A549 (cell line): Measurements from ENCODE around the gene SOX2. TPM values are rescaled to one million over a fixed set of nuclear protein-coding genes. Genes with fewer than 3 reads are reported as not detected.

Source experiments
- ATAC-seq, 2 experiments: fragments of 200-7000 bp in 1 of 2; fragments of >200 bp in 1 of 2; cut with Nextera tagmentation in 1 of 2; cut with Tn5 transposase in 1 of 2; 3 replicates each; pipeline versions ENCODE4 v1.8.0 to v1.9.1; 2018 to 2020; ENCODE audit warnings: mild to moderate bottlenecking in 1 of 2, moderate library complexity in 1 of 2
- CTCF ChIA-PET: fragments of 300-600 bp; sonication (Branson Sonifier 250); formaldehyde crosslinking; extraction: SDS; loops from one replicate; lab custom pipeline; 2021; ENCODE audit warnings: antibody characterized with exemption, inconsistent platforms; lab: Yijun Ruan, JAX
- POLR2A ChIA-PET: fragments of 350-600 bp; formaldehyde crosslinking; extraction: SDS; loops from one replicate; lab custom pipeline; 2021; ENCODE audit warnings: antibody characterized with exemption, inconsistent platforms; lab: Yijun Ruan, JAX
- DNase-seq, 2 experiments: peaks; one replicate each; pipeline versions ENCODE4 v3.0.0 to v3.0.0-alpha.2; 2011 to 2016; ENCODE audit warnings: low read depth in 1 of 2, low spot score in 1 of 2
- FAIRE-seq: peaks from 2 replicates; lab custom pipeline; 2011; peaks lifted over from hg19 to GRCh38; lab: Jason Lieb, UNC
- H3K27ac ChIP-seq, 2 experiments: fragments of >200 bp; sonication (Bioruptor Twin); formaldehyde crosslinking; 3 replicates each; pipeline ENCODE4 v1.5.1; 2016 to 2017
- H3K4me1 ChIP-seq: fragments of >200 bp; sonication (Bioruptor Twin); formaldehyde crosslinking; 3 replicates; pipeline ENCODE4 v1.6.1; 2016
- H3K4me2 ChIP-seq: fragments of >200 bp; sonication (Bioruptor Twin); formaldehyde crosslinking; 3 replicates; pipeline ENCODE4 v1.6.1; 2016
- H3K4me3 ChIP-seq: fragments of >200 bp; sonication (Bioruptor Twin); formaldehyde crosslinking; 3 replicates; pipeline ENCODE4 v1.5.1; 2016
- H3K9me3 ChIP-seq: fragments of >200 bp; sonication (Bioruptor Twin); formaldehyde crosslinking; 3 replicates; pipeline ENCODE4 v1.6.1; 2016
- ATOH8 ChIP-seq: fragments of 250-450 bp; sonication (Bioruptor Pico); IDR thresholded peaks from 2 replicates; pipeline ENCODE4 v1.5.0; 2020; ENCODE audit warnings: low read depth, mild to moderate bottlenecking, moderate library complexity
- BHLHE40 ChIP-seq: IDR thresholded peaks from 2 replicates; pipeline ENCODE4 v1.6.1; 2012; ENCODE audit warnings: low read depth, low read length, inconsistent platforms
- EHF ChIP-seq: fragments of 250-450 bp; sonication (Bioruptor Pico); IDR thresholded peaks from 2 replicates; pipeline ENCODE4 v1.5.0; 2020; ENCODE audit warnings: mild to moderate bottlenecking
- EP300 ChIP-seq, 2 experiments: fragments of >200 bp; sonication (Bioruptor Twin); formaldehyde crosslinking; IDR thresholded peaks; 2 replicates in 1 of 2; 3 replicates in 1 of 2; pipeline ENCODE4 v1.6.1; 2016 to 2017
- ESRRA ChIP-seq: fragments of 150-350 bp; IDR thresholded peaks from 2 replicates; pipeline ENCODE4 v1.6.1; 2014; ENCODE audit warnings: mild to moderate bottlenecking, low read length, borderline replicate concordance
- FOSB ChIP-seq: fragments of 250-450 bp; sonication (Bioruptor Pico); IDR thresholded peaks from 2 replicates; pipeline ENCODE4 v1.5.0; 2020; ENCODE audit warnings: mild to moderate bottlenecking, moderate library complexity
- FOXS1 ChIP-seq: fragments of 250-450 bp; sonication (Bioruptor Pico); IDR thresholded peaks from 2 replicates; pipeline ENCODE4 v1.5.0; 2020; ENCODE audit warnings: mild to moderate bottlenecking, moderate library complexity
- HES2 ChIP-seq: fragments of >200 bp; sonication (Bioruptor Twin); formaldehyde crosslinking; IDR thresholded peaks from 2 replicates; pipeline ENCODE4 v1.6.1; 2016
- HEYL ChIP-seq: fragments of 250-450 bp; sonication (Bioruptor Pico); IDR thresholded peaks from 2 replicates; pipeline ENCODE4 v1.8.0; 2021; ENCODE audit warnings: mild to moderate bottlenecking, moderate library complexity
- HOXA7 ChIP-seq: fragments of 250-450 bp; sonication (Bioruptor Pico); IDR thresholded peaks from 2 replicates; pipeline ENCODE4 v1.5.0; 2020; ENCODE audit warnings: mild to moderate bottlenecking, moderate library complexity
- JUNB ChIP-seq: fragments of >200 bp; sonication (Bioruptor Twin); formaldehyde crosslinking; IDR thresholded peaks from 2 replicates; pipeline ENCODE4 v1.6.1; 2016
- MAX ChIP-seq: IDR thresholded peaks from 2 replicates; pipeline ENCODE4 v1.6.1; 2012
- MYC ChIP-seq: IDR thresholded peaks from 2 replicates; pipeline ENCODE4 v1.6.1; 2012; ENCODE audit warnings: mild to moderate bottlenecking, inconsistent platforms, low read length, improper control_type of control experiment, borderline replicate concordance
- NR3C1 ChIP-seq: fragments of >200 bp; sonication (Bioruptor Twin); formaldehyde crosslinking; IDR thresholded peaks from 3 replicates; pipeline ENCODE4 v1.6.1; 2017
- PBX3 ChIP-seq: IDR thresholded peaks from 2 replicates; pipeline ENCODE4 v1.6.1; 2012
- PHF8 ChIP-seq: fragments of 200-600 bp; sonication (generic); IDR thresholded peaks from 2 replicates; pipeline ENCODE4 v1.6.1; 2016; ENCODE audit warnings: low read depth, mild to moderate bottlenecking, antibody characterized with exemption, moderate library complexity, borderline replicate concordance
- POLR2A ChIP-seq: IDR thresholded peaks from 2 replicates; pipeline ENCODE4 v1.6.1; 2012; ENCODE audit warnings: mild to moderate bottlenecking, low read length
- POLR2AphosphoS2 ChIP-seq: conservative IDR thresholded peaks from 2 replicates; pipeline ENCODE4 v1.6.1; 2012; ENCODE audit warnings: low read length, improper control_type of control experiment, inconsistent platforms
- REST ChIP-seq: fragments of 200-600 bp; sonication (generic); IDR thresholded peaks from 2 replicates; pipeline ENCODE4 v1.6.1; 2016; ENCODE audit warnings: antibody characterized with exemption, mild to moderate bottlenecking, moderate library complexity
- RFX5 ChIP-seq: fragments of 450-650 bp; IDR thresholded peaks from 2 replicates; pipeline ENCODE4 v1.7.1; 2014; ENCODE audit warnings: antibody characterized with exemption, mild to moderate bottlenecking, moderate library complexity
- RNF2 ChIP-seq: fragments of 200-600 bp; sonication (generic); IDR thresholded peaks from 2 replicates; pipeline ENCODE4 v1.6.1; 2016; ENCODE audit warnings: low read depth, mild to moderate bottlenecking, antibody characterized with exemption, moderate library complexity, borderline replicate concordance
- SREBF2 ChIP-seq: fragments of 450-650 bp; IDR thresholded peaks from 2 replicates; pipeline ENCODE4 v1.6.1; 2014; ENCODE audit warnings: mild to moderate bottlenecking, moderate library complexity
- TFCP2L1 ChIP-seq: fragments of 250-450 bp; sonication (Bioruptor Pico); IDR thresholded peaks from 2 replicates; pipeline ENCODE4 v1.5.0; 2021; ENCODE audit warnings: mild to moderate bottlenecking
- ZC3H11A ChIP-seq: fragments of 450-650 bp; IDR thresholded peaks from 2 replicates; pipeline ENCODE4 v1.6.1; 2014; ENCODE audit warnings: antibody characterized with exemption, mild to moderate bottlenecking
- ZSCAN20 ChIP-seq: fragments of 250-450 bp; sonication (Bioruptor Pico); IDR thresholded peaks from 2 replicates; pipeline ENCODE4 v1.8.0; 2022; ENCODE audit warnings: mild to moderate bottlenecking, moderate library complexity
- WGBS: methylation state at CpG from one replicate; pipeline ENCODE4 v1.1.6; 2017; ENCODE audit errors: missing lambda C conversion rate; 5-methylcytosine and 5-hydroxymethylcytosine counted together
- polyA plus RNA-seq, 4 experiments: library from polyadenylated mRNA; depleted of rRNA in 3 of 4; stranded (reverse); fragments of >200 nt; fragmentation: RNase III in 1 of 4; extraction: RNeasy Plus Mini Kit Qiagen cat#74134 plus additional on column Dnase treatment in 1 of 4; gene quantifications; 2 replicates in 3 of 4; 3 replicates in 1 of 4; pipeline ENCODE4 v1.2.3, GENCODE V29; 2011 to 2017

Gene SOX2
- polyA plus RNA-seq, 2 of the 4 experiments (the other 2 are of a cell fraction) = 2.2 to 3.4 TPM

GRCh38 chr3:181728470-181729340 is 17.0 kb downstream of the SOX2 start:
- ChIA-PET POLR2A (no interaction called here), CTCF (interaction anchor here (1.8 to 2.0 kb wide), 2 partner anchors 11 to 27 kb away, joined by 4 read pairs; no protein-coding TSS in a partner anchor)
- TF ChIP-seq FOSB (CRISPR knock-in tag) = no peak
- no peak for TF ChIP-seq ZSCAN20
- no peak for TF ChIP-seq RNF2
- TF ChIP-seq HEYL (CRISPR knock-in tag) = no peak
- TF ChIP-seq ESRRA = no peak
- no peak for TF ChIP-seq POLR2A
- no peak for TF ChIP-seq MYC
- no peak for TF ChIP-seq PBX3
- no peak for TF ChIP-seq MAX
- TF ChIP-seq REST = no peak
- no peak for TF ChIP-seq EHF (CRISPR knock-in tag)
- no peak for TF ChIP-seq ATOH8 (CRISPR knock-in tag)

GRCh38 chr3:181729341-181729869 is 17.7 kb downstream of the SOX2 start:
- no peaks in the 10 kb centered on the region for H3K9me3 ChIP-seq
- no peak for DNase-seq
- no peak for ATAC-seq
- H3K27ac ChIP-seq = no peak overlapping the region
- no peak overlapping the region for H3K4me3 ChIP-seq
- H3K4me1 ChIP-seq = peaks cover 3% of the 10 kb centered on the region; the same call in 1 of the 3 replicates
- FAIRE-seq = no peak
- no peak overlapping the region for H3K4me2 ChIP-seq
- 87% methylated on average over 12 of the region's 12 CpGs for WGBS
- ChIA-PET CTCF (interaction anchor here (1.8 to 2.0 kb wide), 2 partner anchors 11 to 28 kb away, joined by 4 read pairs; no protein-coding TSS in a partner anchor), POLR2A (no interaction called here)
- TF ChIP-seq PHF8 (no peak), ATOH8 (CRISPR knock-in tag) (no peak), FOSB (CRISPR knock-in tag) (no peak), POLR2AphosphoS2 (no peak), RFX5 (no peak), BHLHE40 (no peak), HEYL (CRISPR knock-in tag) (no peak), REST (no peak), RNF2 (no peak), JUNB (no peak), HES2 (no peak), FOXS1 (CRISPR knock-in tag) (no peak), NR3C1 (no peak), EP300 (IDR thresholded peaks at IDR 0.05) (no peak), HOXA7 (CRISPR knock-in tag) (no peak), SREBF2 (no peak), TFCP2L1 (CRISPR knock-in tag) (no peak), ZC3H11A (no peak)

More at GRCh38 chr3:181728470-181729340, 17.0 kb downstream of the SOX2 start:
- 51% methylated on average over 10 of the region's 10 CpGs for WGBS
- Histone ChIP-seq H3K4me1 (peaks cover 3% of the 10 kb centered on the region; the same call in 1 of the 3 replicates), H3K9me3 (no peaks in the 10 kb centered on the region), H3K4me2 (no peak overlapping the region), H3K27ac (no peak overlapping the region), H3K4me3 (no peak overlapping the region)
- DNase-seq (no peak), FAIRE-seq (no peak), ATAC-seq (no peak)
